ENCODE results near the gene NINJ1.

DNA sequence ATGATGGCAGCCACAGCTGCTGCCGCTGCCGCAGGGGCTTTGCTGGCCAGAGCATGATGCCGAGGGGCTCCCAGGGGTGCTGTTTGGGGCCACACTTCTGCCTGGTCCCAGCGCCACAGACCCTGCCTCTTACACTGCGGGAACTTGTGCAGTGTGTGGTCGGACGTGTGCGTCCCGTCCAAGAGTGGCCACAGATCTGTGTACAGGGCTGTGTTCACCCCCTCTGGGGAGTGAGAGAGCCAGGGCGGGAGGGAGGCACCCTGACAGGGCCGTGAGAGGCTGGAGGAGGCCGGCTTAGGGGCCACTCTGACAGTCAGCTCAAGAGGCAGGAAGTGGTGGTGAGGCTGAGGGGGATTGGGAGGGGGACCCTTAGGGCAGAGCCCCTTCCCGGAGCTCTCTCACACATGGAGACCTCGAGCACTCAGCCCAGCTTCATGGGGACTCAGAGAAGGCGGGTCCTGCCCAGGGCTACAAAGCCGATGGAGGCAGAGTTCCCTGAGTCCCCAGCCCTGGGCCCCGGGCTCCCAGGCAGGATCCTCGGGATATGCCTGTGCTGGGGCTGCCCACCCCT lies 51.1 kb downstream of the NINJ1 start:
- TF ChIP-seq, protein P1, sequence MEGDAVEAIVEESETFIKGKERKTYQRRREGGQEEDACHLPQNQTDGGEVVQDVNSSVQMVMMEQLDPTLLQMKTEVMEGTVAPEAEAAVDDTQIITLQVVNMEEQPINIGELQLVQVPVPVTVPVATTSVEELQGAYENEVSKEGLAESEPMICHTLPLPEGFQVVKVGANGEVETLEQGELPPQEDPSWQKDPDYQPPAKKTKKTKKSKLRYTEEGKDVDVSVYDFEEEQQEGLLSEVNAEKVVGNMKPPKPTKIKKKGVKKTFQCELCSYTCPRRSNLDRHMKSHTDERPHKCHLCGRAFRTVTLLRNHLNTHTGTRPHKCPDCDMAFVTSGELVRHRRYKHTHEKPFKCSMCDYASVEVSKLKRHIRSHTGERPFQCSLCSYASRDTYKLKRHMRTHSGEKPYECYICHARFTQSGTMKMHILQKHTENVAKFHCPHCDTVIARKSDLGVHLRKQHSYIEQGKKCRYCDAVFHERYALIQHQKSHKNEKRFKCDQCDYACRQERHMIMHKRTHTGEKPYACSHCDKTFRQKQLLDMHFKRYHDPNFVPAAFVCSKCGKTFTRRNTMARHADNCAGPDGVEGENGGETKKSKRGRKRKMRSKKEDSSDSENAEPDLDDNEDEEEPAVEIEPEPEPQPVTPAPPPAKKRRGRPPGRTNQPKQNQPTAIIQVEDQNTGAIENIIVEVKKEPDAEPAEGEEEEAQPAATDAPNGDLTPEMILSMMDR (IDR thresholded peaks at IDR 0.05) = no peak
- no peak for TF ChIP-seq POLR2A (IDR thresholded peaks at IDR 0.05)

Data from Peyer's patch (tissue), 4 donors.